Measurements from ENCODE around the gene CCNG1.

DNA sequence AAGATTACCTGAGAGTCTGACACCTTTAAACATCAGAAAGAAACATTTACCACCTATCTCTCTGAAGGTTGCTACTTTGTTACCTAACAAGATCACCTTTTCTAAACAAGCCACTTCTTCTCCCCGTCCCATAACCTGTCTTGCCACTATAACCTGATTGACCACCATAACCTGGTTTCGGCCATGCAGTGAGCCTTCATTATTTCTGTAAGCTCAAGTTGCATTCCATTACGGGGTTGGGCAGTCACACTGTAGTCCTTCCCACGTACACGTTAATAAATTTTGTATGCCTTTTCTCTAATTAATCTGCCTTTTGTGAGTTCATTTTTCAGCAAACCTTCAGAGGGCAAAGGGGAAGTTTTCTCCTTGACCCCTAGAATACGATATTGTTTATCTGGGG lies 28.0 kb upstream of the CCNG1 start:
- TF ChIP-seq, protein P1, sequence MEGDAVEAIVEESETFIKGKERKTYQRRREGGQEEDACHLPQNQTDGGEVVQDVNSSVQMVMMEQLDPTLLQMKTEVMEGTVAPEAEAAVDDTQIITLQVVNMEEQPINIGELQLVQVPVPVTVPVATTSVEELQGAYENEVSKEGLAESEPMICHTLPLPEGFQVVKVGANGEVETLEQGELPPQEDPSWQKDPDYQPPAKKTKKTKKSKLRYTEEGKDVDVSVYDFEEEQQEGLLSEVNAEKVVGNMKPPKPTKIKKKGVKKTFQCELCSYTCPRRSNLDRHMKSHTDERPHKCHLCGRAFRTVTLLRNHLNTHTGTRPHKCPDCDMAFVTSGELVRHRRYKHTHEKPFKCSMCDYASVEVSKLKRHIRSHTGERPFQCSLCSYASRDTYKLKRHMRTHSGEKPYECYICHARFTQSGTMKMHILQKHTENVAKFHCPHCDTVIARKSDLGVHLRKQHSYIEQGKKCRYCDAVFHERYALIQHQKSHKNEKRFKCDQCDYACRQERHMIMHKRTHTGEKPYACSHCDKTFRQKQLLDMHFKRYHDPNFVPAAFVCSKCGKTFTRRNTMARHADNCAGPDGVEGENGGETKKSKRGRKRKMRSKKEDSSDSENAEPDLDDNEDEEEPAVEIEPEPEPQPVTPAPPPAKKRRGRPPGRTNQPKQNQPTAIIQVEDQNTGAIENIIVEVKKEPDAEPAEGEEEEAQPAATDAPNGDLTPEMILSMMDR (IDR thresholded peaks at IDR 0.05): no peak
- TF ChIP-seq EP300 (IDR thresholded peaks at IDR 0.05): no peak

Measured in upper lobe of left lung (tissue), 4 donors.